AG10803 (cell line): ENCODE measurements around the gene PRMT1.
A peak's percentile ranks its signal among the peaks of the same experiment; 100 is the strongest.

Source experiments
- DNase-seq: peaks from one replicate; pipeline ENCODE4 v3.0.0; 2010; ENCODE audit warnings: low read depth
- H3K4me3 ChIP-seq: 2 replicates; pipeline ENCODE4 v1.5.1; 2011; ENCODE audit warnings: mild to moderate bottlenecking, low read length, control low read depth
- CTCF ChIP-seq: conservative IDR thresholded peaks from 2 replicates; pipeline ENCODE4 v1.5.1; 2011; ENCODE audit warnings: mild to moderate bottlenecking, low read length, control low read depth, inconsistent platforms

The PRMT1 gene

GRCh38 chr19:49672131-49672919 lies 4.7 kb upstream of the PRMT1 start:
- DNase-seq, result peak; percentile 56
- H3K4me3 ChIP-seq, result no peak overlapping the region
- peak; percentile 91 for TF ChIP-seq CTCF

- peak; percentile 95 for DNase-seq
- peak overlapping the region; percentile 63 for H3K4me3 ChIP-seq
- TF ChIP-seq CTCF, result no peak
Measured at GRCh38 chr19:49676136-49676783, 811 bp upstream of the PRMT1 start.

- H3K4me3 ChIP-seq, result peak overlapping the region; percentile 99
- DNase-seq, result peak; percentile 100
- TF ChIP-seq CTCF, result no peak
Measured at GRCh38 chr19:49676784-49677230, 264 bp upstream of the PRMT1 start.

- TF ChIP-seq CTCF, result peak; percentile 58
- peak; percentile 49 for DNase-seq
- peak overlapping the region; percentile 99 for H3K4me3 ChIP-seq
Measured at GRCh38 chr19:49677901-49678674, 1.0 kb downstream of the PRMT1 start.

GRCh38 chr19:49678985-49679770 lies 2.1 kb downstream of the PRMT1 start:
- no peak for TF ChIP-seq CTCF
- DNase-seq, result no peak
- H3K4me3 ChIP-seq, result no peak overlapping the region

- no peak for TF ChIP-seq CTCF
- no peak for DNase-seq
- H3K4me3 ChIP-seq, result no peak overlapping the region
Measured at GRCh38 chr19:49679771-49680413, 2.8 kb downstream of the PRMT1 start.
